GM21529 (cell line): ENCODE measurements around the gene NR2C2AP.
"Not testable (repeated sequence)": the region's sequence is repeated elsewhere in the genome, so short reads cannot be mapped to it uniquely, and the experiment has no call there.

ENCODE experiments used
- ATAC-seq: cut with Tn5 transposase; IDR thresholded peaks from one replicate; pipeline ENCODE4 v1.9.1; 2021; ENCODE audit not compliant: unreplicated experiment

NR2C2AP gene

DNA sequence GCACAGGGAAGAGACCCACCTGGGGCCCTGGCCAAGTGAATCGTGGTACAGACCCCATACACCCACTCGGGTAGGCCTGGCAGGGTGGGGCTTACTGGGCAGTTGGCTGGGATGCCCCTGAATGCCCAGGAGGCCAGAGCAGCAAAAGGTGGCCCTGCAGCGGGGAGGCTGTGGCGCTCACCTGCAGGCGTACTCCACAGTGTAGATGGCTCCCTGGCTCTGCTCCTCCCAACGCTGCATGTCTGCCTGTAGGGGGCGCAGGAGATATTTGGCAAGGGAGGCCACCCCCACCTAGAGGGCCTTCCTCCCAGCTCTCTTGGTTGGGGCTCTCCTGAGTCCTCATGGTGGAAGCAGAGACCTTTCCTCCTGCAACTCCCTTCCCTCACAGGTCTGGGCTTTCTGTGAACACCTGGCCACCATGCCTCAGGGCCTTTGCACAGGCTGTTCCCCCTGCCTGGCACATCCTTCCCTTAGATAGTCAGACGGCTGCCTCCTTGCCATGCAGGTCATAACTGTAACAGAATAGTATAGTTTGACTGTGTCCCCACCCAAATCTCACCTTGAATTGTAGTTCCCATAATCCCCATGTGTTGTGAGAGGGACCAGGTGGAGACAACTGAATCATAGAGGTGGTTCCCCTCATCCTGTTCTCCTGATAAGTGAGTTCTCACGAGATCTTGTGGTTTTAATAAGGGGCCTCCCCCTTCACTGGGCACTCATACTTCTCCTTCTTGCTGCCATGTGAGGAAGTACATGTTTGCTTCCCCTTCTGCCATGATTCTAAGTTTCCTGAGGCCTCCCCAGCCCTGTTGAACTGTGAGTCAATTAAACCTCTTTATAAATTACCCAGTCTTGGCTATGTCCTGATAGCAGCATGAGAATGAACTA, 17.1 kb downstream of the NR2C2AP start:
- no peak for ATAC-seq

DNA sequence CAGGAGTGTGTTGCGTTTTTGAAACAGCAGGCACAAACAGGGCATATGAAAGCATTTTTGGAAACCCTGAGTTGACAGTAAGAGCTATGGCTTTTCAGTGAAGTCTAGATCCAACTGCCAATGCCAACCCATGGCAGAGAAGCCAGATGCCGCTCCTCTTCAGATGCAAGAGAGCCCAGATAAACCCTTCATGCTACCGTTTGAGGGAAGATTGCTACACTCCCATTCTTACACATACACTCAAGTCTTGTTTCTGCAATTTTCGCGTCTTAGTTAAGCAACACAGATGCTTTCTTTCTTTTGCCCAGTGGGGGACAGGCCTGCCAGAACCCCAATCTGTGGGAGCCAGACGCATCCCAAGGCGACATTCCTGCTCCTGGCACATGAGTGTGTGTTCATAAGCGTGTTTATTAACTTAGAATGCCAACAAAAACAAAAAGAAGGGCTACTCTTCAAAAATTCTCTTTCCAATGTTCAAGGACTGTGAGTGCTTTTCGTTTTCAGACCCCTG, 21.7 kb downstream of the NR2C2AP start:
- ATAC-seq, result no peak

DNA sequence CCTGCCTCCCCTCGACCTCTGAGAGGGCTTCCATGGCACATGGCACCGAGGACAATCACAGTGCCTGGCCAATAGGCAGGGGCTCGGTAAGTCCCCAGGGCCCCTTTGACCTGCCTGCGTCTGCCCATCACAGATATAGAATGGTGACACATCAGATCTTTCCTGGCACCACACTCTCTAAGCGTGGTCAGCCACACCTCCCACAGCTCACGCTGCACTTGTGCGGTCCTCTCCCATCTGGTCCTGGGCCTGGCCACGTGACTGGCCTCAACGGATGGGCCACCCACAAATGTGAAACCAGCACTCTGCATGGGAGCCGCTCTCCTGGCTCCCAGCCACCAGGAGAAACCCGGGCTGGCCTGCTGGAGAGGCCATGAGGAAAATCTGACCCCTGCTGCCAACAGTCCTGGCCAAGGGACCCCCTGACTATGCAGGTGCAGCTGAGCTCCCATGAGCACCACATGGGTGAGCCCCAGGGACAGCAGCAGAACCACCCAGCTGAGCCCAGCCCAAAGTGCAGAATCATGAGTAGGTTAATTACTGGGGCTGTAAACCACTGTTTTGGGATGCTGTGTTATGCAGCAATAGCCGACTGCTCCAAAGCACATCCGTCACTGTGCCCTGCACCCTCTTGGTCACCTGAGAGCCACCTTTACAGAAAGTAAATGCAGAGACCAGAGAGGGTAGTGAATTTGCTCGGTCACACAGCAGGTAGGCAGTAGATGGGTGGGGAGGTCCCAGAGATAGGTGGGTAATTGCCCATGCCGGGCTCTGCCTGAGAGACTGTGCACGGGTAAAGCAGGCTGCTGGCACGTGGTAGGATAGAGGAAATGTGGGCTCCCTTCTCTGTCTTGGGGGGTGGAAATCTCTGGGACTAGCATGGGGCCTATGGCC, 23.4 kb downstream of the NR2C2AP start:
- ATAC-seq, result no peak

DNA sequence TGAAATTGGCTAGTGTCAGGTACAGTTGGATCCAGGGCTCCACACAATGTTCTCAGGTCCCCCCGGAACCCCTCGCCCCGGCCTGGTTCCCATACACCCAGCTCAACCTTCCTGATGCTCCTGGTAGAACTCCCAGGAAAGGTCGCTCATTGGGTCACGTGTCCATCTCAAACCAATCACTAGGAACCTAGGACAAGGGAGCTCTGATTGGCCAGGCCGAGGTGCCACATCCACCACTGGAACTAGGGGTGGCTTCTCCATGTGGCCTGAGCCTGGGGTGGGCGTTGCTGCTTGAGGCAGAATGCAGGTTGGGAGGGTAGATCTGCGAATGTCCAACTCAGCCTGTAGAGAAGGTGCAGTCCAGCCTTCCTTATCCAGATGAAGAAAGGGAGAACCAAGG, 26.3 kb downstream of the NR2C2AP start:
- no peak for ATAC-seq

DNA sequence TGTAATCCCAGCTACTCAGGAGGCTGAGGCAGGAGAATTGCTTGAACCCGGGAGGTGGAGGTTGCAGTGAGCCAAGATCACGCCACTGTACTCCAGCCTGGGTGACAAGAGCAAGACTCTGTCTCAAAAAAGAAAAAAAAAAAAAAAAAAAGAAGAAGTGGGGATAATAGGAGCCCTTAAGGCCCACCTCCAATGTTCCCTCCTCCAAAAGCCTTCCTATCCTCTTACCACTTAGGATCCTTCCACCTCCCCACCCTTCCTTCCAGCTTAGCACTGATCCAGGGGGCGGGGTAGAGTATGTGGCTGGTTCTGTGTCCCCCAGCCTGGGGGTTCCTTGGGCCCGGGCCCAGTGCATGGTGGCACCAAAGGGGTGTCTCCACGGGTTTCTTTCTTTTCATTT, 30.0 kb downstream of the NR2C2AP start:
- ATAC-seq, result not testable (repeated sequence)

GRCh38 chr19:19171821-19172532, 31.2 kb downstream of the NR2C2AP start:
- no peak for ATAC-seq

DNA sequence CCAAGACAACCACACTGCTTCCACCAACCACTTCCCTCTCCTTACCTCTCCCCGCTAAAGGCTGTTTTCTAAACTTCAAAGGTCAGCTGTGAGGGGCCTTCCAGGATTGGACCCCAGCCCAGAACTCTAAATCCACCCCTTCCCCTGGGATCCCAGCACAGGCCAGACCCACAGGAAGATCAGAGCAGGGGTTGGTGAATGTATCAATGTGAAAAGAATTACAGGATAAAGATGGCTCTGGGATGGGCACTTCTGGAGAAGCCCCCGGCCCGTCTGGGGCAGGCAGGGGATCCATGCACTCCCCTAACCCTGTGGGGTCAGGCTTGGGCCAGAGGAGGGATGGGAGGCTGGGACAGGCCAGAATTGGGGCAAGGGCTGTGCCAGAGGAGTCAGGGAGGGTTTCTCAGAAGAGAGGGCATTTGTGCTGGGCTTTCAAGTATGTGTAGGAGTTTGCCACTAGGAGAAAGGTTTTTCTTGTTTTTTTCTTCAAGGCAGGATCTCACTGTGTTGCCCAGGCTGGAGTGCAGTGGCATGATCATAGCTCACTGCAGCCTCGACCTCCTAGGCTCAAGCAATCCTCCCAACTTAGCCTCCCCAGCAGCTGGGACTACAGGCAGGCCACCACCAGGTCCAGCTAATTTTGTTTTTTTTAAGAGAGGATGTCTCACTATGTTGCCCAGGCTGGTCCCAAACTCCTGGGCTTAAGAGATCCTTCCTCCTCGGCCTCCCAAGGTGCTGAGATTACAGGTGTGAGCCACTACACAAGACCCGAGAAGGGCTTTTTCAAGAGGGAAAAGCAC, 32.1 kb downstream of the NR2C2AP start:
- ATAC-seq, result no peak

GRCh38 chr19:19170053-19170872, 33.0 kb downstream of the NR2C2AP start, which contains the start of gene MEF2B:
MEF2B (minus strand) TSS chr19:19170263; CDS start chr19:19150735, 19,528 bp downstream.
- ATAC-seq, result peak; percentile 82

- ATAC-seq, result no peak
These were observed 33.8 kb downstream of the NR2C2AP start for GRCh38 chr19:19169236-19170052.

GRCh38 chr19:19167612-19168011, 35.6 kb downstream of the NR2C2AP start:
- no peak for ATAC-seq

DNA sequence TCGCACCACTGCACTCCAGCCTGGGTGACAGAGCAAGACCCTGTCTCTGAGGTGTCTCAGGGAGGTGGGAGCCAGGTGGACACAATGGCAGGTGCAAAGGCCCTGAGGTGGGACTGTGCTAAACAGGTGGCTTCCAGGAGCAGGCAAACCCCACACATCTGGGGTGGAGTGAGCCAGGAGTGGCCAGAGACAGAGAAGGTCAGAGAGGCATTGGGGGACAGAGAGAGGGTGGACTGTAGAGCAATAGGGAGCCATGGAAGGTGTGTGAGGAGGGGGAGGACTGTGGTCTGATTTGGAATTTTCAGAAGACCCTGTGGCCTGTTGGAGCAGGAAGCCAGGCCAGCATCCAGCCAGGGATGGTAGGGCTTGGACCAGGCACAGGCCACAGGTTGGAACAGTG, 37.8 kb downstream of the NR2C2AP start:
- ATAC-seq, result no peak

GRCh38 chr19:19162495-19162894, 40.7 kb downstream of the NR2C2AP start:
- no peak for ATAC-seq

DNA sequence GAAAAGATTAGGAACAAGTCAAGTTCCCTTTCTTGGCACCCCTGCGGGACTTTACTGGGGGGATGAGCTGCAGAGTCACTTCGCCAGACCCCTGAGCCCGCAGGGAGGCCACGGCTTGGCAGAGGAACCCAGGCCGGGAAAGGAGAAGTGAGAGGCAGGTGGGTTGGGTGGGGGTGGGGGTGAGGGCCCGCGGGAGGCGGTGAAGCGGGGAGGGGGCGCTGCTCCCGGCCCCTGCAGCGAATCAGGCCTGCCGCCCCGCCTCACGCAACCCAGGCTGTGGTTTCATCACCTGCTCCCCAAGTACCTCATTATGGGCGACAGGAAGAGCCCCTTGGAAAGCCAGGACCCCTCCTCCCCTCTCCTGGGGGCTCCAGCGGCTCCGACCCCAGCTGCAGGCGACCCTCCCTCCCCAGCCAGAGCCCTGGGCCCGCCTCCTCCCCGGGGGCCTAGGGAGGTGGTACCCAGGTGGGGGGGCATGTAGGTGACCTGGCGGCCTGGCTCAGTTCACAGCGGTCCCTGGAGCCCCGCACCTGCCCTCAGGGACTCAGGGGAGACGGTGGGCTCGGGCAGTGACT, 42.7 kb downstream of the NR2C2AP start:
- ATAC-seq, result no peak

DNA sequence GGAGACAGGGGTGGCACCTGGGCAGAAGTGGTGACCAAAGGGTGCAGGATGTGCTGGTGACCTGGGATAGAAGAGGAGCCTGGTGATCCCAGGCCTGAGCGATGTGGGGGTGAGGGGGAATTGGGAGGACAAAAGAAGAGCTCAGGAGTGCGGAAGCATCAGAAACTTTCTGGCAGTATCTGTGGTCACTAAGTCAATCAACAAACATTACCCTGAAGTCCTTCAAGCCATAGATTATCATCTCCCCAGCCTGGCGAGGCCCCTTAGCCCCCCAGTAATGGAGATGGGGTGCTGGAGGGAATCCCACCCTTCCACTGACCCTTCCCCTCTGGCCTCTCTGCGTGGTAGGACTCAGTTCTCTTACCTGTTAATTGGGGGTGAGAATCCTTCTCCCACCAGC, 43.7 kb downstream of the NR2C2AP start:
- no peak for ATAC-seq

GRCh38 chr19:19157808-19158207, 45.4 kb downstream of the NR2C2AP start:
- ATAC-seq, result no peak

- ATAC-seq, result peak; percentile 82
These were observed 47.6 kb downstream of the NR2C2AP start for GRCh38 chr19:19155495-19156219.

DNA sequence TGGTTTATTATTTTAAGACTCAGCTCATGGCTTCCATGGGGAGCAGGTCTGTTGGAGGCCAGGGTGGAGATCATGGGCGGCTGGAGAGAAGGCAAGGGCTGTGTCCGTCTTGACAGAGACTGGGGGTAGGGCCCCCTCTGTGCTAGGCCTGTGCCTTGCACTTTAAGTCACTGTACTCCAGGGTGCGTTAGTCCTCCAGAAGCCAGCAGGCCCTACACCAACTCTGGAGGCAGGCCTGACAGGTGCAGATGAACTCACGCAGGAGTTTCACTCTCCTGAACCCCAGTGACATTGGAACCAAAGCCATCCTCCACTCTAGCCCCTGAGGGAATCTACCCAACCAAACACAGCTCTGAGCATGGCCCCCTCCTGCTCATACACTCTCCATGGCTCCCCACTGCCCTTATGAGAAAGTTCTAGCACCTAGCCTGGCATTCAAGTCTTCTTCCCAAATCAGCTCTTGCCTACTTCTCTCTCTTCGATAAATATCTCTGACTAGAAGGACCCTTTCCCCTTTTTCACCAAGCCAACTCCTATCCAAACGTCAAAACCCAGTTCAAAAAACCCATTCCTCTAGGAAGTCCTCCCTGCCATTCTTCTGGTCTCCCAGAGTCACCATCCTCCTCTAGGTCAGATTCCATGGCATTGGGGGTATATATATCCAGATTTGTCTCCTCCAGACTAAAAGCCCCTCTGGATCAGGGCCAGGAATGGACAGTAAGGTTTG, 48.3 kb downstream of the NR2C2AP start:
- ATAC-seq, result no peak
